HUES6 (cell line): ENCODE results near the gene TDRD5.

ENCODE experiments used
- H3K27ac ChIP-seq: 2 replicates; pipeline ENCODE4 v1.7.0; 2013; ENCODE audit warnings: low read depth, mild to moderate bottlenecking, low read length, inconsistent platforms
- H3K27me3 ChIP-seq: 2 replicates; pipeline ENCODE4 v1.6.1; 2013; ENCODE audit warnings: low read length; ENCODE audit not compliant: control insufficient read depth, insufficient read depth
- H3K36me3 ChIP-seq: 2 replicates; pipeline ENCODE4 v1.6.1; 2013; ENCODE audit warnings: low read length; ENCODE audit not compliant: control insufficient read depth, insufficient read depth
- H3K4me1 ChIP-seq: 2 replicates; pipeline ENCODE4 v1.6.1; 2013; ENCODE audit warnings: low read length; ENCODE audit not compliant: control insufficient read depth, insufficient read depth
- H3K4me3 ChIP-seq: 2 replicates; pipeline ENCODE4 v1.5.1; 2013; ENCODE audit warnings: low read depth, low read length
- H3K9ac ChIP-seq: one replicate; pipeline ENCODE4 v1.6.1; 2013; ENCODE audit warnings: mild to moderate bottlenecking, low read length
- H3K9me3 ChIP-seq: 2 replicates; pipeline ENCODE4 v1.6.1; 2013; ENCODE audit warnings: low read depth, low read length; ENCODE audit not compliant: control insufficient read depth, insufficient read depth

The TDRD5 gene

DNA sequence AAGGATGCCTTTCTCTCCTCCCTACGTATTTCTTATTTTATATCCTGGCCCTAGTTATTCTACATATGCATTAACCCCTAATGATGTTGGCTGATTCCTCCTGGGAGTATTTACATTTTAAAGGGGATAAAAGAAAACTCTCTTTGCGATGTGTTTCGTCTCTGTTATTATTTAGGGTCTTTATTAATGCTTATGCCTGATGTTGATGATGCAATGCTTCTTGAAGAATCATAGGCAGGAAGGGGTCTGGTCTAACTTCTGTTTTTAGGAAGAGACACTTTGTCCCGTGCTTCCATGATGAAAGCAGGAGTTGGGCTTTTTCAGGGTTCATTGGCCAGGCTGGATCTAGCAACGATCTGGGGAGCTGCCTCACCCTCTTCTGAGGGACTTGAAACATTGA lies 15.1 kb upstream of the TDRD5 start:
- peaks cover 10% of the 10 kb centered on the region for H3K4me1 ChIP-seq
- H3K36me3 ChIP-seq, result no peaks in the 10 kb centered on the region
- no peak overlapping the region for H3K27ac ChIP-seq
- H3K4me3 ChIP-seq, result peak overlapping the region; percentile 58; the same call in 1 of the 2 replicates
- H3K9me3 ChIP-seq, result no peaks in the 10 kb centered on the region
- peaks cover 60% of the 10 kb centered on the region for H3K27me3 ChIP-seq
- H3K9ac ChIP-seq, result no peak overlapping the region

DNA sequence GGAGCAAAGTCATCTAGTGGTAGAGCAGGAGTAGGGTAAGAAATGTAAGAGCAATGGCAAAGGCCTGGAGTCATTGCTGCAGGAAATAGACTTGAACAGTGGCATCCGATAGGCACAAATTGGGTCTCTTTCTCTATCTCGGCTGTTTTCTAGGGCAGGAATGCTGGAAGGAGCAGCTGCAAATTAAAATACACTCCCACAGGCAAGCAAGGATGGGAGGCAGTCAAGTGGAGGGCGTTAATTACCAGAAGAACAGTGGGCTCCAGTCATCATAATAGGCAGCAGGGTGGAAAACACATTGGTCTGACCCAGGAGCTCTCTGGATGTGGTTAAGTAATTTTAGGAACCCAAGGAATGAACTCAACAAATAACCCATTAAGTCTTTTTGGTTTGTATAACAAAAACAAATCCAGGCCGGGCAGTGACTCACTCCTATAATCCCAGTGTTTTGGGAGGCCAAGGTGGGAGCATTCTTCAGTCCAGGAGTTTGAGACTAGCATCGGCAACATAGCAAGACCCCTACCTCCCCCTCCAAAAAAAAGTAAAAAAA lies 7.8 kb upstream of the TDRD5 start:
- H3K27ac ChIP-seq, result no peak overlapping the region
- H3K9me3 ChIP-seq, result no peaks in the 10 kb centered on the region
- H3K9ac ChIP-seq, result no peak overlapping the region
- H3K27me3 ChIP-seq, result peaks cover 27% of the 10 kb centered on the region
- H3K4me3 ChIP-seq, result no peak overlapping the region
- H3K36me3 ChIP-seq, result no peaks in the 10 kb centered on the region
- peaks cover 14% of the 10 kb centered on the region; the same call in 1 of the 2 replicates for H3K4me1 ChIP-seq

- no peaks in the 10 kb centered on the region for H3K9me3 ChIP-seq
- H3K36me3 ChIP-seq, result no peaks in the 10 kb centered on the region
- no peak overlapping the region for H3K27ac ChIP-seq
- H3K9ac ChIP-seq, result no peak overlapping the region
- H3K27me3 ChIP-seq, result peaks cover 34% of the 10 kb centered on the region
- peaks cover 14% of the 10 kb centered on the region; the same call in 1 of the 2 replicates for H3K4me1 ChIP-seq
- H3K4me3 ChIP-seq, result peak overlapping the region; percentile 48
These were observed 5.4 kb upstream of the TDRD5 start for GRCh38 chr1:179586107-179586823.

DNA sequence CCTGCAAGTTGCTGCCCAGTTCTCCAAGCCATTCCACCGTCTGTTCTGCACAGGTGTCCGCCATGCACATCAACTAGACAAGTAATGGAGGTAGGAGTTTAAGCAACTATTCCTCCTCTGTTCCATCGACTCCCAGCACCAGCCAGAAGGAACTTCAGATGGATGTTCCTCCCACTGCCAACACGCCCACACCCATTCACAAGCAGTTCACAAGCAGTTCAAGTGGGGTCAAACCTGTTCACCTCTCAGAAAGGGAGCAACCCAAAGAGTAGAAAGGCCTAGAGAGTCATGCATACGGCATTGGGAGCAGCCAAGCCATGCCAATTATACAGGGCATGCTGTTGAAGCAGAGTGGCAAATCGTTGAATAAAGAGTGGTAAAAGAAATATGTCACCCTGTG lies 4.3 kb upstream of the TDRD5 start:
- H3K27ac ChIP-seq, result no peak overlapping the region
- no peaks in the 10 kb centered on the region for H3K9me3 ChIP-seq
- peaks cover 14% of the 10 kb centered on the region; the same call in 1 of the 2 replicates for H3K4me1 ChIP-seq
- peaks cover 40% of the 10 kb centered on the region for H3K27me3 ChIP-seq
- no peak overlapping the region for H3K4me3 ChIP-seq
- H3K36me3 ChIP-seq, result no peaks in the 10 kb centered on the region
- H3K9ac ChIP-seq, result no peak overlapping the region

- Histone ChIP-seq H3K27me3 (peaks cover 41% of the 10 kb centered on the region), H3K9me3 (no peaks in the 10 kb centered on the region)
These were observed 3.1 kb upstream of the TDRD5 start for GRCh38 chr1:179588425-179589024.

GRCh38 chr1:179589509-179589908 lies 2.1 kb upstream of the TDRD5 start:
- Histone ChIP-seq H3K27me3 (peaks cover 41% of the 10 kb centered on the region), H3K4me1 (0 out of 2 replicates have a peak, but pooled peaks cover 5% of the 10 kb centered on the region)

More at GRCh38 chr1:179588425-179589024, 3.1 kb upstream of the TDRD5 start:
- no peak overlapping the region for H3K27ac ChIP-seq
- peaks cover 9% of the 10 kb centered on the region; the same call in 1 of the 2 replicates for H3K4me1 ChIP-seq
- no peaks in the 10 kb centered on the region for H3K36me3 ChIP-seq
- no peak overlapping the region for H3K9ac ChIP-seq
- no peak overlapping the region for H3K4me3 ChIP-seq

GRCh38 chr1:179590671-179591070 lies 961 bp upstream of the TDRD5 start:
- Histone ChIP-seq H3K9me3 (no peaks in the 10 kb centered on the region), H3K27me3 (peaks cover 35% of the 10 kb centered on the region), H3K27ac (no peak overlapping the region), H3K4me1 (0 out of 2 replicates have a peak, but pooled peaks cover under 1% of the 10 kb centered on the region), H3K9ac (no peak overlapping the region), H3K36me3 (no peaks in the 10 kb centered on the region), H3K4me3 (no peak overlapping the region)

More at GRCh38 chr1:179589509-179589908, 2.1 kb upstream of the TDRD5 start:
- H3K9me3 ChIP-seq, result no peaks in the 10 kb centered on the region
- no peaks in the 10 kb centered on the region for H3K36me3 ChIP-seq
- no peak overlapping the region for H3K4me3 ChIP-seq
- no peak overlapping the region for H3K27ac ChIP-seq
- no peak overlapping the region for H3K9ac ChIP-seq

GRCh38 chr1:179591253-179591591 lies 410 bp upstream of the TDRD5 start:
- Histone ChIP-seq H3K36me3 (no peaks in the 10 kb centered on the region), H3K4me1 (no peaks in the 10 kb centered on the region), H3K9ac (no peak overlapping the region), H3K4me3 (no peak overlapping the region; the same call in 1 of the 2 replicates), H3K27ac (no peak overlapping the region), H3K27me3 (peaks cover 35% of the 10 kb centered on the region), H3K9me3 (no peaks in the 10 kb centered on the region)

- no peaks in the 10 kb centered on the region for H3K4me1 ChIP-seq
- no peak overlapping the region for H3K27ac ChIP-seq
- H3K9me3 ChIP-seq, result no peaks in the 10 kb centered on the region
- H3K36me3 ChIP-seq, result no peaks in the 10 kb centered on the region
- no peak overlapping the region for H3K4me3 ChIP-seq
- no peak overlapping the region for H3K9ac ChIP-seq
- H3K27me3 ChIP-seq, result no peaks in the 10 kb centered on the region
These were observed 7.0 kb downstream of the TDRD5 start for GRCh38 chr1:179598631-179599030.

GRCh38 chr1:179599623-179600249 lies 8.1 kb downstream of the TDRD5 start:
- H3K27me3 ChIP-seq, result no peaks in the 10 kb centered on the region
- H3K9ac ChIP-seq, result no peak overlapping the region
- no peak overlapping the region for H3K27ac ChIP-seq

GRCh38 chr1:179601093-179601492 lies 9.5 kb downstream of the TDRD5 start:
- no peak overlapping the region for H3K27ac ChIP-seq
- no peaks in the 10 kb centered on the region for H3K36me3 ChIP-seq
- H3K4me3 ChIP-seq, result no peak overlapping the region
- no peaks in the 10 kb centered on the region for H3K4me1 ChIP-seq
- no peaks in the 10 kb centered on the region for H3K27me3 ChIP-seq
- H3K9ac ChIP-seq, result no peak overlapping the region
- H3K9me3 ChIP-seq, result 0 out of 2 replicates have a peak, but pooled peaks cover 4% of the 10 kb centered on the region

More at GRCh38 chr1:179599623-179600249, 8.1 kb downstream of the TDRD5 start:
- H3K36me3 ChIP-seq, result no peaks in the 10 kb centered on the region
- H3K9me3 ChIP-seq, result no peaks in the 10 kb centered on the region
- H3K4me3 ChIP-seq, result no peak overlapping the region
- no peaks in the 10 kb centered on the region for H3K4me1 ChIP-seq
